Neural crest cell (in vitro differentiated cells): Measurements from ENCODE around the gene PEMT. TPM values are rescaled to one million over a fixed set of nuclear protein-coding genes. Genes with fewer than 3 reads are reported as not detected.

Experiments
- DNase-seq: peaks from one replicate; pipeline ENCODE4 v3.0.0; 2021; ENCODE audit warnings: low read depth, mixed read lengths, low spot score
- H3K27ac Mint-ChIP-seq: one replicate; pipeline ENCODE4 v1.8.0; 2021; ENCODE audit warnings: mild to moderate bottlenecking, mixed read lengths; ENCODE audit not compliant: unreplicated experiment
- H3K27me3 Mint-ChIP-seq: 2 replicates; pipeline ENCODE4 v1.8.0; 2021; ENCODE audit warnings: low read depth, mild to moderate bottlenecking, mixed read lengths
- H3K36me3 Mint-ChIP-seq: 2 replicates; pipeline ENCODE4 v1.8.0; 2021; ENCODE audit warnings: low read depth, mild to moderate bottlenecking, mixed read lengths
- H3K4me1 Mint-ChIP-seq: 2 replicates; pipeline ENCODE4 v1.8.0; 2021; ENCODE audit warnings: mixed read lengths
- H3K4me3 Mint-ChIP-seq: one replicate; pipeline ENCODE4 v1.8.0; 2021; ENCODE audit warnings: mild to moderate bottlenecking, mixed read lengths
- H3K9me3 Mint-ChIP-seq: 2 replicates; pipeline ENCODE4 v1.8.0; 2021; ENCODE audit warnings: mixed read lengths
- CTCF ChIP-seq: fragments of 200-600 bp; sonication (generic); conservative IDR thresholded peaks from 2 replicates; pipeline ENCODE4 v1.5.0; 2021; ENCODE audit warnings: antibody characterized with exemption, mild to moderate bottlenecking
- total RNA-seq: library from RNA; stranded (reverse); gene quantifications from 2 replicates; pipeline ENCODE4 v1.2.1, GENCODE V29; 2021

The PEMT gene
- total RNA-seq, 1 donor from 2014 or later = 43.0 TPM

- Mint-ChIP-seq H3K4me1 (no peaks in the 10 kb centered on the region), H3K4me3 (no peak overlapping the region), H3K27ac (no peak overlapping the region), H3K27me3 (no peaks in the 10 kb centered on the region), H3K9me3 (no peaks in the 10 kb centered on the region), H3K36me3 (no peaks in the 10 kb centered on the region)
- no peak for TF ChIP-seq CTCF
- DNase-seq = no peak
Observed at GRCh38 chr17:17532991-17533390, 58.5 kb downstream of the PEMT start.

- Mint-ChIP-seq H3K27ac (no peak overlapping the region), H3K9me3 (no peaks in the 10 kb centered on the region), H3K36me3 (no peaks in the 10 kb centered on the region), H3K4me1 (no peaks in the 10 kb centered on the region), H3K27me3 (no peaks in the 10 kb centered on the region), H3K4me3 (no peak overlapping the region)
- no peak for TF ChIP-seq CTCF
- DNase-seq = no peak
Observed at GRCh38 chr17:17531156-17531555, 60.4 kb downstream of the PEMT start.

- peaks cover 2% of the 10 kb centered on the region for H3K4me1 Mint-ChIP-seq
- no peak overlapping the region for H3K4me3 Mint-ChIP-seq
- no peak for DNase-seq
- TF ChIP-seq CTCF = no peak
- no peaks in the 10 kb centered on the region for H3K27me3 Mint-ChIP-seq
- peak overlapping the region; percentile 6 for H3K27ac Mint-ChIP-seq
- H3K9me3 Mint-ChIP-seq = no peaks in the 10 kb centered on the region
- no peaks in the 10 kb centered on the region for H3K36me3 Mint-ChIP-seq
Observed at GRCh38 chr17:17528696-17529652, 62.5 kb downstream of the PEMT start.

- Mint-ChIP-seq H3K27me3 (no peaks in the 10 kb centered on the region), H3K9me3 (no peaks in the 10 kb centered on the region), H3K36me3 (no peaks in the 10 kb centered on the region), H3K4me3 (no peak overlapping the region), H3K4me1 (peaks cover 5% of the 10 kb centered on the region), H3K27ac (no peak overlapping the region)
- no peak for TF ChIP-seq CTCF
- DNase-seq = no peak
Observed at GRCh38 chr17:17527956-17528500, 63.5 kb downstream of the PEMT start.

- no peak for TF ChIP-seq CTCF
- no peaks in the 10 kb centered on the region for H3K36me3 Mint-ChIP-seq
- H3K4me3 Mint-ChIP-seq = no peak overlapping the region
- peaks cover 9% of the 10 kb centered on the region for H3K4me1 Mint-ChIP-seq
- no peaks in the 10 kb centered on the region for H3K27me3 Mint-ChIP-seq
- DNase-seq = no peak
- no peak overlapping the region for H3K27ac Mint-ChIP-seq
- H3K9me3 Mint-ChIP-seq = no peaks in the 10 kb centered on the region
Observed at GRCh38 chr17:17527534-17527933, 64.0 kb downstream of the PEMT start.
